ENCODE data around the gene TNPO1.

Gene TNPO1

GRCh38 chr5:72840041-72840440 is 23.6 kb downstream of the TNPO1 start:
- no peak overlapping the region for H3K27ac ChIP-seq
- no peak for TF ChIP-seq CTCF (conservative IDR thresholded peaks at IDR 0.05; ENCODE audit: low read depth)
- POLR2A ChIA-PET (ENCODE audit: low non-redundant PET) = no interaction called here
- no peak for DNase-seq (ENCODE audit: low spot score)
- CTCF ChIA-PET = no interaction called here

GRCh38 chr5:72841756-72842535 is 25.5 kb downstream of the TNPO1 start:
- H3K27ac ChIP-seq = peak overlapping the region; percentile 61
- DNase-seq (ENCODE audit: low spot score) = no peak
- POLR2A ChIA-PET (ENCODE audit: low non-redundant PET) = interaction anchor here (0.5 kb wide), 1 partner anchor 919 kb away, joined by 3 read pairs; no protein-coding TSS in a partner anchor
- TF ChIP-seq CTCF (conservative IDR thresholded peaks at IDR 0.05; ENCODE audit: low read depth) = no peak
- CTCF ChIA-PET = interaction anchor here (0.6 to 0.7 kb wide), 4 partner anchors 45 to 1831 kb away, joined by 3 to 5 read pairs (median 4); no protein-coding TSS in a partner anchor

- no peak for TF ChIP-seq CTCF (conservative IDR thresholded peaks at IDR 0.05; ENCODE audit: low read depth)
- POLR2A ChIA-PET (ENCODE audit: low non-redundant PET) = no interaction called here
- CTCF ChIA-PET = interaction anchor here (0.6 to 0.7 kb wide), 3 partner anchors 46 to 325 kb away, joined by 3 to 4 read pairs (median 3); no protein-coding TSS in a partner anchor
- H3K27ac ChIP-seq = no peak overlapping the region
- no peak for DNase-seq (ENCODE audit: low spot score)
Observed at GRCh38 chr5:72842816-72843215, 26.4 kb downstream of the TNPO1 start.

- H3K27ac ChIP-seq = no peak overlapping the region
- ChIA-PET CTCF (interaction anchor here (1.6 kb wide), 1 partner anchor 233 kb away, joined by 5 read pairs; no protein-coding TSS in a partner anchor), POLR2A (ENCODE audit: low non-redundant PET) (no interaction called here)
- no peak for DNase-seq (ENCODE audit: low spot score)
- TF ChIP-seq CTCF (conservative IDR thresholded peaks at IDR 0.05; ENCODE audit: low read depth) = no peak
Observed at GRCh38 chr5:72844218-72844603, 27.8 kb downstream of the TNPO1 start.

- ChIA-PET CTCF (interaction anchor here (1.0 kb wide), 1 partner anchor 27 kb away, joined by 3 read pairs; no protein-coding TSS in a partner anchor), POLR2A (ENCODE audit: low non-redundant PET) (no interaction called here)
- no peak for DNase-seq (ENCODE audit: low spot score)
- H3K27ac ChIP-seq = no peak overlapping the region
- no peak for TF ChIP-seq CTCF (conservative IDR thresholded peaks at IDR 0.05; ENCODE audit: low read depth)
Observed at GRCh38 chr5:72845889-72846288, 29.4 kb downstream of the TNPO1 start.

- DNase-seq (ENCODE audit: low spot score) = no peak
- CTCF ChIA-PET = no interaction called here
- no peak overlapping the region for H3K27ac ChIP-seq
- TF ChIP-seq CTCF (conservative IDR thresholded peaks at IDR 0.05; ENCODE audit: low read depth) = no peak
- POLR2A ChIA-PET (ENCODE audit: low non-redundant PET) = no interaction called here
Observed at GRCh38 chr5:72846483-72846882, 30.0 kb downstream of the TNPO1 start.
